GM23338 (cell line): ENCODE results near the gene PIK3CG. TPM values are rescaled to one million over a fixed set of nuclear protein-coding genes. Genes with fewer than 3 reads are reported as not detected.
"Not testable (repeated sequence)": the region's sequence is repeated elsewhere in the genome, so short reads cannot be mapped to it uniquely, and the experiment has no call there.

Source experiments
- ATAC-seq: fragments of 200-7000 bp; cut with Tn5 transposase; 3 replicates; pipeline ENCODE4 v1.9.1; 2020
- DNase-seq: peaks from one replicate; pipeline ENCODE4 v3.0.0-alpha.2; 2015; ENCODE audit warnings: low spot score
- H2AFZ ChIP-seq: fragments of 200-600 bp; sonication (generic); 2 replicates; pipeline ENCODE4 v1.8.0; 2016; ENCODE audit warnings: antibody characterized with exemption, mild to moderate bottlenecking, moderate library complexity
- H3F3A ChIP-seq: fragments of 200-600 bp; sonication (generic); replicated peaks from 2 replicates; pipeline ENCODE4 v1.8.0; 2017; ENCODE audit warnings: antibody characterized with exemption, mixed run types, low read depth
- H3K27ac ChIP-seq: fragments of 200-600 bp; sonication (generic); 2 replicates; pipeline ENCODE4 v1.6.1; 2016; ENCODE audit warnings: low read depth
- H3K27me3 ChIP-seq: fragments of 200-600 bp; sonication (generic); 2 replicates; pipeline ENCODE4 v1.8.0; 2016; ENCODE audit warnings: mild to moderate bottlenecking, mixed run types, moderate library complexity; ENCODE audit not compliant: insufficient read depth
- H3K36me3 ChIP-seq: fragments of 200-600 bp; sonication (generic); 2 replicates; pipeline ENCODE4 v1.8.0; 2016; ENCODE audit warnings: mild to moderate bottlenecking; ENCODE audit not compliant: insufficient read depth
- H3K4me1 ChIP-seq: fragments of 200-600 bp; sonication (generic); 2 replicates; pipeline ENCODE4 v1.8.0; 2016; ENCODE audit warnings: mild to moderate bottlenecking, moderate library complexity; ENCODE audit not compliant: insufficient read depth
- H3K4me2 ChIP-seq: fragments of 200-600 bp; sonication (generic); 2 replicates; pipeline ENCODE4 v1.7.1; 2017; ENCODE audit warnings: mixed run types
- H3K4me3 ChIP-seq: fragments of 200-600 bp; sonication (generic); 2 replicates; pipeline ENCODE4 v1.6.1; 2016; ENCODE audit warnings: mixed run types
- H3K79me2 ChIP-seq: fragments of 200-600 bp; sonication (generic); replicated peaks from 2 replicates; pipeline ENCODE4 v1.8.0; 2017; ENCODE audit warnings: mild to moderate bottlenecking; ENCODE audit not compliant: insufficient read depth
- H3K9me2 ChIP-seq: fragments of 200-600 bp; sonication (generic); 2 replicates; pipeline ENCODE4 v1.8.0; 2017; ENCODE audit not compliant: insufficient read depth
- H4K20me1 ChIP-seq: fragments of 200-600 bp; sonication (generic); replicated peaks from 2 replicates; pipeline ENCODE4 v1.8.0; 2017; ENCODE audit warnings: mild to moderate bottlenecking; ENCODE audit not compliant: insufficient read depth
- H3K27ac Mint-ChIP-seq: 2 replicates; pipeline ENCODE4 v1.8.0; 2020; ENCODE audit warnings: inconsistent platforms, mild to moderate bottlenecking, moderate library complexity, mixed read lengths
- H3K27me3 Mint-ChIP-seq: 3 replicates; pipeline ENCODE4 v1.8.0; 2022; ENCODE audit warnings: low read depth, mild to moderate bottlenecking, moderate library complexity, mixed read lengths, inconsistent platforms; ENCODE audit not compliant: insufficient read depth, poor library complexity
- H3K36me3 Mint-ChIP-seq: 3 replicates; pipeline ENCODE4 v1.8.0; 2021; ENCODE audit warnings: low read depth, mild to moderate bottlenecking, inconsistent platforms, moderate library complexity, mixed read lengths
- H3K4me1 Mint-ChIP-seq: 3 replicates; pipeline ENCODE4 v1.8.0; 2020; ENCODE audit warnings: mild to moderate bottlenecking, inconsistent platforms, mixed read lengths
- H3K4me3 Mint-ChIP-seq: 3 replicates; pipeline ENCODE4 v1.8.0; 2021; ENCODE audit warnings: moderate library complexity, mild to moderate bottlenecking, inconsistent platforms, mixed read lengths
- H3K9me3 Mint-ChIP-seq: 3 replicates; pipeline ENCODE4 v1.8.0; 2020; ENCODE audit warnings: moderate library complexity, mild to moderate bottlenecking, inconsistent platforms, mixed read lengths
- CREB1 ChIP-seq: fragments of 250-450 bp; sonication (Bioruptor Pico); IDR thresholded peaks from 2 replicates; pipeline ENCODE4 v1.5.0; 2020; ENCODE audit warnings: low read depth, mild to moderate bottlenecking, moderate library complexity
- EZH2 ChIP-seq: fragments of 200-600 bp; sonication (generic); IDR thresholded peaks from one replicate; pipeline ENCODE4 v1.8.0; 2017; ENCODE audit warnings: antibody characterized with exemption, mild to moderate bottlenecking, low read depth; ENCODE audit not compliant: unreplicated experiment
- EZH2phosphoT487 ChIP-seq: fragments of 200-600 bp; sonication (generic); IDR thresholded peaks from one replicate; pipeline ENCODE4 v1.8.1; 2018; ENCODE audit warnings: antibody characterized with exemption; ENCODE audit not compliant: unreplicated experiment
- JUNB ChIP-seq: IDR thresholded peaks from one replicate; pipeline ENCODE4 v1.6.1; 2016; ENCODE audit warnings: antibody characterized with exemption; ENCODE audit not compliant: unreplicated experiment
- NANOG ChIP-seq: IDR thresholded peaks from 2 replicates; pipeline ENCODE4 v1.6.1; 2016; ENCODE audit warnings: antibody characterized with exemption, borderline replicate concordance
- POLR2AphosphoS5 ChIP-seq: IDR thresholded peaks from 2 replicates; pipeline ENCODE4 v1.6.1; 2016; ENCODE audit warnings: antibody characterized with exemption, low read depth
- REST ChIP-seq: IDR thresholded peaks from one replicate; pipeline ENCODE4 v1.6.1; 2018; ENCODE audit warnings: antibody characterized with exemption; ENCODE audit not compliant: unreplicated experiment
- STAT1 ChIP-seq: IDR thresholded peaks from one replicate; pipeline ENCODE4 v1.6.1; 2016; ENCODE audit warnings: antibody characterized with exemption; ENCODE audit not compliant: unreplicated experiment
- ZNF114 ChIP-seq: fragments of 250-450 bp; sonication (Bioruptor Pico); IDR thresholded peaks from 2 replicates; pipeline ENCODE4 v1.5.0; 2020; ENCODE audit warnings: mild to moderate bottlenecking, moderate library complexity
- ZNF331 ChIP-seq: fragments of 250-450 bp; sonication (Bioruptor Pico); IDR thresholded peaks from 2 replicates; pipeline ENCODE4 v1.5.0; 2020; ENCODE audit warnings: low read depth, mild to moderate bottlenecking, moderate library complexity
- polyA plus RNA-seq: library from polyadenylated mRNA; unstranded; fragments of >200 nt; fragmentation: Nextera tagmentation; extraction: Ambion mirVana; gene quantifications from 2 replicates; pipeline ENCODE4 v1.2.1, GENCODE V29; 2016
- total RNA-seq: library from RNA; depleted of rRNA; stranded (reverse); fragments of >200 nt; shearing (Covaris generic); gene quantifications from 2 replicates; pipeline ENCODE4 v1.2.3, GENCODE V29; 2014
- TF ChIP-seq, protein P1 (sequence below): IDR thresholded peaks from 2 replicates; pipeline ENCODE4 v1.6.1; 2016; ENCODE audit warnings: antibody characterized with exemption

The PIK3CG gene
- total and polyA plus RNA-seq, 2 experiments from 2014 or later: not detected

DNA sequence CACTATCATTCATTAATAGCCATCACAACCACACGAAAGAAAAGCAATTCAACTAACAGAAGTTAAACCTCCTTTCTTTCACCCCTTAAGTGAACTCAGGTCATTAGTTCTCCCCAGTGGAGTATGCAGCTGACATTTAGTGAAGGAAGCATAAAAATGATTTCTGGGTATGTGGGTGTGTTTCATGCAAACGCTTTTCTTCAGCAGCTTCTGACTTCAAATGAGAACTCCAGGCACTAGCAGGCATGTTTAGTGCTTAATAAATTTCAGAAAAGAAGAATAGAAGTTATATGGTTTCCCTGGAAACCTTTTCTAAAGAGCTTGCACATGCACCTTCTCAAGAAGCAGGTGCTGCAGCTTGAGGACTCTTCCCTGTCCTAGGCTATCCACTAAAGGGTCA, 62.5 kb downstream of the PIK3CG start:
- no peak overlapping the region for H3K4me2 ChIP-seq
- no peaks in the 10 kb centered on the region for H3F3A ChIP-seq
- H4K20me1 ChIP-seq: no peaks in the 10 kb centered on the region
- no peak overlapping the region for H3K4me3 ChIP-seq
- H3K36me3 ChIP-seq: no peaks in the 10 kb centered on the region
- Mint-ChIP-seq H3K9me3 (peaks cover 4% of the 10 kb centered on the region; the same call in 2 of the 3 replicates), H3K4me1 (no peaks in the 10 kb centered on the region), H3K27me3 (no peaks in the 10 kb centered on the region), H3K27ac (no peak overlapping the region), H3K36me3 (no peaks in the 10 kb centered on the region), H3K4me3 (no peak overlapping the region)
- 0 out of 2 replicates have a peak, but pooled peaks cover 7% of the 10 kb centered on the region for H3K9me2 ChIP-seq
- DNase-seq (no peak), ATAC-seq (no peak)
- TF ChIP-seq CREB1 (CRISPR knock-in tag) (no peak), STAT1 (no peak), POLR2AphosphoS5 (no peak), EZH2phosphoT487 (no peak), NANOG (no peak), EZH2 (no peak), REST (no peak)
- H3K4me1 ChIP-seq: no peaks in the 10 kb centered on the region
- no peaks in the 10 kb centered on the region for H3K27me3 ChIP-seq
- H3K79me2 ChIP-seq: no peaks in the 10 kb centered on the region
- no peak overlapping the region for H3K27ac ChIP-seq
- H2AFZ ChIP-seq: no peak overlapping the region

DNA sequence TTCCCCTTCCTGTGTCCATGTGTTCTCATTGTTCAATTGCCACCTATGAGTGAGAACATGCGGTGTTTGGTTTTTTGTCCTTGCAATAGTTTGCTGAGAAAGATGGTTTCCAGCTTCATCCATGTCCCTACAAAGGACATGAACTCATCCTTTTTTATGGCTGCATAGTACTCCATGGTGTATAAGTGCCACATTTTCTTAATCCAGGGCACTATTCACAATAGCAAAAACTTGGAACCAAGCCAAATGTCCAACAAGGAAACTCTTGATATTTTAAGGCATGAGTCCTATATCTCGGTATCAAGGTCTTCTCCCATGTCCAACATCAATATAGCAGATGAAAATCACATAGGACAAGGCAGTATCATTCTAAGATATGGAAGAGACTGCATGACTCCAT, 64.5 kb downstream of the PIK3CG start:
- not testable (repeated sequence) for H3K9me3 Mint-ChIP-seq, H3K27me3 ChIP-seq, H3K4me3 ChIP-seq, H3K27ac Mint-ChIP-seq, H3K9me2 ChIP-seq, H4K20me1 ChIP-seq, H3F3A ChIP-seq, H3K4me1 ChIP-seq, DNase-seq, H3K27ac ChIP-seq, H3K4me2 ChIP-seq, H2AFZ ChIP-seq, H3K36me3 ChIP-seq, H3K27me3 Mint-ChIP-seq, H3K79me2 ChIP-seq, H3K4me3 Mint-ChIP-seq, H3K36me3 Mint-ChIP-seq, ATAC-seq, H3K4me1 Mint-ChIP-seq

DNA sequence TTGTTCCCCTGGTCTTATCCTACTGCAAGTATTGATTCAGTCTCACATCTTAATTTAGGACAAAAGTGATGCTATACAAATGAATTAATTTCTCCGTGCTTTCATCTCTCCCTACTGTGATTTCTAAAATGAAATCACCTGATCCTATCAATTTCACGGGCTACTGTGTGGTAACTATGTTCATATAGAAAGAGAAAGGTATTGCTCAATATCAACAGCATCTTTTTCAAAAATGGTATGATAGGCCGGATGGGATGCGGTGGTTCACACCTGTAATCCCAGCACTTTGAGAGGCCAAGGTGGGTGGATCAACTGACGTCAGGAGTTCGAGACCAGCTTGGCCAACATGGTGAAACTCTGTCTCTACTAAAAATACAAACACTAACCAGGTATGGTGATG, 71.2 kb downstream of the PIK3CG start:
- Mint-ChIP-seq H3K4me3 (no peak overlapping the region), H3K27ac (no peak overlapping the region), H3K9me3 (no peaks in the 10 kb centered on the region; the same call in 2 of the 3 replicates), H3K4me1 (no peaks in the 10 kb centered on the region), H3K36me3 (no peaks in the 10 kb centered on the region), H3K27me3 (peaks cover 2% of the 10 kb centered on the region)
- Histone ChIP-seq H2AFZ (no peak overlapping the region), H3K4me3 (no peak overlapping the region), H3F3A (no peaks in the 10 kb centered on the region), H3K27me3 (no peaks in the 10 kb centered on the region), H3K36me3 (no peaks in the 10 kb centered on the region), H4K20me1 (no peaks in the 10 kb centered on the region), H3K4me1 (no peaks in the 10 kb centered on the region), H3K9me2 (no peaks in the 10 kb centered on the region), H3K4me2 (no peak overlapping the region), H3K27ac (no peak overlapping the region), H3K79me2 (no peaks in the 10 kb centered on the region)
- no peak for DNase-seq
- no peak for ATAC-seq
- TF ChIP-seq, protein P1, sequence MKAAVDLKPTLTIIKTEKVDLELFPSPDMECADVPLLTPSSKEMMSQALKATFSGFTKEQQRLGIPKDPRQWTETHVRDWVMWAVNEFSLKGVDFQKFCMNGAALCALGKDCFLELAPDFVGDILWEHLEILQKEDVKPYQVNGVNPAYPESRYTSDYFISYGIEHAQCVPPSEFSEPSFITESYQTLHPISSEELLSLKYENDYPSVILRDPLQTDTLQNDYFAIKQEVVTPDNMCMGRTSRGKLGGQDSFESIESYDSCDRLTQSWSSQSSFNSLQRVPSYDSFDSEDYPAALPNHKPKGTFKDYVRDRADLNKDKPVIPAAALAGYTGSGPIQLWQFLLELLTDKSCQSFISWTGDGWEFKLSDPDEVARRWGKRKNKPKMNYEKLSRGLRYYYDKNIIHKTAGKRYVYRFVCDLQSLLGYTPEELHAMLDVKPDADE: no peak
- TF ChIP-seq JUNB (no peak), REST (no peak), ZNF114 (no peak), STAT1 (no peak), POLR2AphosphoS5 (no peak), NANOG (no peak), CREB1 (CRISPR knock-in tag) (no peak), ZNF331 (CRISPR knock-in tag) (no peak)
